ENCODE data around the gene PAK2.
A peak's percentile ranks its signal among the peaks of the same experiment; 100 is the strongest.
"Not testable (repeated sequence)": the region's sequence is repeated elsewhere in the genome, so short reads cannot be mapped to it uniquely, and the experiment has no call there.

The PAK2 gene

GRCh38 chr3:196739671-196740480, at the start of gene PAK2:
TSS of gene PAK2 (plus strand) at chr3:196739857. CDS start at chr3:196782647, 42,790 bp downstream.
- peak; percentile 89 for DNase-seq (ENCODE audit: low read depth)

GRCh38 chr3:196689941-196690660, 49.6 kb upstream of the PAK2 start:
- DNase-seq (ENCODE audit: low read depth): no peak

DNA sequence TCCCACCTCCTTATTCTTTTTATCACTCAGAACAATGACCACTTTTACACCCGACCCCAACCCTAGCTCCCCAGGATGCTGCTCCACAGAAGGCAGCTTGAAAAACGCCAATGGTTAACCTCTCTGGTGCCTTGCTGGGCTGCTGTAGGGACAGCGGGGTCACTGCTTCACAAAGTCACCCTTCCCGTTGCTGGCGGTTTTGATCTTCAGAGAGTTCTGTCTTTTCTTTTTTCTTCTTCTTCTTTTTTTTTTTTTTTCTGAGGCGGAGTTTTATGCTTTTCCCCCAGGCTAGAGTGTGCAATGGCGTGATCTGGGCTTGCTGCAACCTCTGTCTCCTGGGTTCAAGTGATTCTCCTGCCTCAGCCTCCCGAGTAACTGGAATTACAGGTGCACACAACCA, 48.3 kb upstream of the PAK2 start:
- no peak for DNase-seq (ENCODE audit: low read depth)

DNA sequence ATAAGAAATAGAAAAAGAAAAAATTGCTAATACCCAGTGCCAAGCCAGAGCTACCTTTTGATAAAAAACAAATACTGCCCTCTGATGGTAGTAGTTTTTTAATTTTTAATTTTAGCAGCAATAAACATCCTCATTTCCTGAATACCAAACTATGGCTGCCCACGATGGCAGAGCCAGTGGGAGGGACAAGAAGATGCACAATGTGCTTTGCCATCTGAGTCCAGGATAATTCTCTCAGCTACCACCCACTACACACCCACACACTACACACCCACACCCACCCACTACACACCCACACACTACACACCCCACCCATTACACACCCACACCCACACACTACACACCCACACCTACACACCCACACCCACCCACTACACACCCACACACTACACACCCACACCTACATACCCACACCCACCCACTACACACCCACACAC, 45.4 kb upstream of the PAK2 start:
- DNase-seq (ENCODE audit: low read depth): no peak

DNA sequence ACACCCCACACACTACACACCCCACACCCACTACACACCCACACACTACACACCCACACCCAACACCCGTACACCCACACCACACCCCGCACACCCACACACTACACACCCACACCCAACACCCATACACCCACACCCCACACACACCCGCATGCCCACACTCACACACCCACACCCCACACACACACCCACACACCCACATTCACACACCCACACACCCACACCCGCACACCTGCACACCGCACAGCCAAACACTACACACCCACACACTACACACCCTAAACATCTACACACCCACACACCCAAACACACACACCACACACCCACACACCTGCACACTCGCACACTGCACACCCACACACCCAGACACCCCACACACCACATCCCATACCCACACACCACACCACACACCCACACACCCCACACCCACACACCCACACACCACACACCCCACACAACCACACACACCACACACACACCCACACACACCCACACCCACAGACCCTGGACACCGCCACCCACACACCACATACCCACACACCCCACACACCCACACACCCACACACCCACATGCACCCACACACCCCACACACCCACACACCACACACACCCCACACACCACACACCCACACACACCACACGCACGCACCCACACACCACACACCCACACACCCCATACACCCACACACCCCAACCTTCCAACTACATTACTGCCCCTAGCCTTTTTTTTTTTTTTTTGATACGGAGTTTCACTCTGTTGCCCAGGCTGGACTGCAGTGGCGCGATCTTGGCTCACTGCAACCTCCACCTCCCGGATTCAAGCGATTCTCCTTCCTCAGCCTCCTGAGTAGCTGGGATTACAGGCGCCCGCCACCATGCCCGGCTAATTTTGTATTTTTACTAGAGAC, 44.5 kb upstream of the PAK2 start:
- DNase-seq (ENCODE audit: low read depth): no peak

DNA sequence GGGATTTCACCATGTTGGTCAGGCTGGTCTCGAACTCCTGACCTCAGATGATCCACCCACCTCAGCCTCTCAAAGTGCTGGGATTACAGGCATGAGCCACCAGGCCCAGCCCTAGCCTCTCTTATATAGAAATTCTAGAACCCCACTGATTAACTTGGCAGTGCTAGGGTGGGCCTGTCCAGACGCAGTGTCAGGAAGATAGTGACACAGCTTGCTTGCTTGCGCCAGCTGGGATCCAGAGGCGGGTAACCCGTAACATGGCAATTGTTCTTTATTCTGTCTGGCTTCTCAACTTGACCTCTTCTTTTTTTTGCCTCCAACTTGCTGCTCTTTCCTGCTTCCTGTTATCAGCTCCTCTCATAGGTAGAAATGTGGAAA, 43.8 kb upstream of the PAK2 start:
- DNase-seq (ENCODE audit: low read depth): no peak

- DNase-seq (ENCODE audit: low read depth): no peak
Observed at GRCh38 chr3:196697270-196697669, 42.4 kb upstream of the PAK2 start.

DNA sequence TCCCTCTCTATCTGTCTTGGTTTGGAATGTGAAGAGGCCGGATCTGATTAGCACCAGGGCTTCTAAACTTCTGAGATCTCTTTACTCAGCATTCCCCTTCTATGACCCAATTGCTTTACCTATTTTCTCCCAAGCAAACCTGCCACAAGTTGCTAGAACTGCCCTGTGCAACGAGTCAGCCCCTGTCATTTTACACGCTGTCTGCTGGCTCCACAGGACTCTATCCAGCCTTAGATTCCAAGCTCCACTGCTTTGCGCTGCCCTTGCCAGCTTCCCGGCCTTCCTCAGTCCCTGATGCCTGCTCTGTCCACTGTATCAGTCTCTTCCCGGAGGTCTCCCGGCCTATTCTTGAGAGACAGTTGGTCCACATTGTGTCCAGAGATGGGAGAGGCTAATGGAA, 39.9 kb upstream of the PAK2 start:
- no peak for DNase-seq (ENCODE audit: low read depth)

GRCh38 chr3:196700801-196701200, 38.9 kb upstream of the PAK2 start:
- no peak for DNase-seq (ENCODE audit: low read depth)

GRCh38 chr3:196706327-196706726, 33.3 kb upstream of the PAK2 start:
- DNase-seq (ENCODE audit: low read depth): no peak

DNA sequence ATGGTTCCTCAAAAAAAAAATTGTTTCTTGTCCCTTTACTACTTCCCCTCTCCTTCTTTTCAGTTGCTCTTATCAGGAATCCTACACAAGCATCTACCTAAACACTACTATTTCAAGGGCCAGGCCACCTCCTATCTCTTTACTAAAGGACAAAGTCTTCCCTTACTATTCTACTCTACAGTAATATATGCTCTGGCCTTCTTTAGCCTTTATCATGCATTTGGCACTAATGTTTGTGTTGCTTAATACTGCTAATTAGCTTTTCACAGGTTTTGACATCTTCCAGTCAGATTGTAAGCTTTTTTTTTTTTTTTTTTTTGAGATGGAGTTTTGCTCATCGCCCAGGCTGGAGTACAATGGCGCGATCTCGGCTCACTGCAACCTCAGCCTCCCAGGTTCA, 32.9 kb upstream of the PAK2 start:
- DNase-seq (ENCODE audit: low read depth): no peak

- DNase-seq (ENCODE audit: low read depth): no peak
Observed at GRCh38 chr3:196707566-196707965, 32.1 kb upstream of the PAK2 start.

- no peak for DNase-seq (ENCODE audit: low read depth)
Observed at GRCh38 chr3:196708467-196708866, 31.2 kb upstream of the PAK2 start.

DNA sequence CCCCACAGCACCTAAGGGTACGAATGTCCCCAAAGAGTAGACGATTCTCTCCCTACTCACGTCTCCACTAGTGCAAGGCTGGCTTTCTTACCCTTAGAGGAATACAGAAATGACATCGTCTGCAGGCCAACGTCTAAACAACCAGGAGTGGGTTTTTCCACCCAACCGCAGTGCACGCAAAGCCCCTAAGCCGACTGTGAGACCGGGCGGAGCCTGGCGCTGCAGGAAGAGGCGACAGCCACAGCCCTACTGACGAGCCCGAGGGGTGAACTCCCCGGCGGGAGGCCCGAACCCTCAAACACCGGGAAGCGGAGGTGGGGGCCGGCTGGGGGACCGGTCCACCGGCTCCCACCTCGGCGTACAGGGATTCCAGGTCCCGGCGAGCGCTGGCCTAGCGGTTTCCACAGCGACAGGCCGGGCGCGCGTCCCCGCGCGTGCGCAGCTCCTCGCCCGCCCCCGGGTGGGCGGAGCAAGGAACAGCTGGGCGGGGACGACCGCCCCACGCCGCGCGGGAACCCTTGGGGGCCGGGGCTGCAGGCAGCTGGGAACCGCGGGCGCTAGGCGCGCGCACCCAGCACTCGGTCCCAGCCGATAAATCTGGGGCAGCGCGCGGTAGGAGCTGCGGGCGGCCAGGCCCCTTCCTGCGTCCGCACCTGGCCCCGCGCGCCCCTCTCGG, 27.7 kb upstream of the PAK2 start, which contains the start of the genes CEP19 and PIGX:
Gene CEP19 (minus strand): TSS at position 413 of the 676 bp plus-strand sequence. CDS start 3,593 bp downstream, outside the sequence.
Gene PIGX (plus strand): TSS at position 540 of the 676 bp plus-strand sequence.
- peak; percentile 90 for DNase-seq (ENCODE audit: low read depth)

GRCh38 chr3:196712514-196713413, 26.9 kb upstream of the PAK2 start:
- DNase-seq (ENCODE audit: low read depth): no peak

DNA sequence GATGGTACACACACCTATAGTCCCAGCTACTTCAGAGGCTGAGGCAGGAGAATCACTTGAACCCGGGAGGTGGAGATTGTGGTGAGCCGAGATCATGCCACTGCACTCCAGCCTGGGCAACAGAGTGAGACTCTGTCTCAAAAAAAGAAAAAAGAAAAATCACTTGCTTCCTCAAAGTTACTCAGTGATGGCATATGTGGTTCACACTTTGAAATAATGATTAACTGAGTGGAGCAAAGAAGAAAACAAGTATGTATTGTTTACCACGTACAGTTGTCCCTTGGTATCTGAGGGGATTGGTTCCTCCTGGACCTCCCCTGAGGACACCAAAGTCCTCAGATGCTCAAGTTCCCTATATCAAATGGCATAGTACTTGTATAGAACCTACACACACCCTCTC, 22.5 kb upstream of the PAK2 start:
- DNase-seq (ENCODE audit: low read depth): not testable (repeated sequence)

GRCh38 chr3:196721097-196721496, 18.6 kb upstream of the PAK2 start:
- DNase-seq (ENCODE audit: low read depth): no peak

DNA sequence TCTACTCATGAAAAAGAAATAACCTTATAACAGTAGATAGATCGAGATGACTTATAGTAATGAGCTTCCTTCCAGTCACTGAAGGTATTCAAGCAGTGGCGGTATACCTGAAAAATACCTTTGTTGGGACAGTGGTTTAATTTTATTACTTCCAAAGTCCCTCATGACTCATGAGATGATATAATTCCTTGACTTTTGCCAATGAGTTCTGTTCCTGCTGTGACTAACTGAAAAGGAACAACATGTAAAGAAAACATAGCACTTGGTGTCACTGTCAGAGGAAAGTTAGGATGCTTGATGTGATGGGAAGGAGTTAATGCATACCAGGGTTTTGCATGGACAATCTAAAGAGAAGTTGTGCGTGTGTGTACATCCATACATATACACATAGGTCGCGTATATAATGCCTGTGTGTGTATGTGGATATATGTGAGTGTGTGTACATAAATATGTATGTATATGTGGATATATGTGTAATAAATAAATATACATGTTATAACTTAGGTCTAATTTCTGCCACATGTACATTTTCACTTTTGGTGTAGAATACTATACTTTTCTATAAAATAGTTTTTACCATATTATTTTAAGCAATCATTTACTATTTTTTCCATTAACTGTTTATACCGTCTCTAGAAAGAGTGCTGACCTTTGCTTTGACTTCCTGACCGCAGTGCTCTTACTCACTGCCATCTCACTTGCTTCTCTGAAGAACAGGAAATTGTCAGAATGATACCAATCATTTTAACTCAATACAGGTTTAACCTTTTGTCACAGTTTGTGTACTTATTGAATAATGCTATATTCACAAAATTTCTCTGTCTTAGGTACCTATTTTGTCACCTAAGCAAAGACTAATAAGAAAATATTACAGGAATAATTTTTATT, 12.6 kb upstream of the PAK2 start:
- DNase-seq (ENCODE audit: low read depth): no peak

- no peak for DNase-seq (ENCODE audit: low read depth)
Observed at GRCh38 chr3:196735751-196736150, 3.9 kb upstream of the PAK2 start.
